Glutamatergic neuron (in vitro differentiated cells): ENCODE data around the gene OLFM1. TPM values are rescaled to one million over a fixed set of nuclear protein-coding genes. Genes with fewer than 3 reads are reported as not detected.
A peak's percentile ranks its signal among the peaks of the same experiment; 100 is the strongest.

ENCODE experiments used
- DNase-seq: peaks from one replicate; pipeline ENCODE4 v3.0.0; 2022
- H3K27ac Mint-ChIP-seq: one replicate; pipeline ENCODE4 v1.8.0; 2020; ENCODE audit warnings: mild to moderate bottlenecking, mixed read lengths, inconsistent platforms; ENCODE audit not compliant: unreplicated experiment
- H3K27me3 Mint-ChIP-seq: one replicate; pipeline ENCODE4 v1.8.0; 2020; ENCODE audit warnings: mild to moderate bottlenecking, moderate library complexity, mixed read lengths, inconsistent platforms; ENCODE audit not compliant: unreplicated experiment
- H3K36me3 Mint-ChIP-seq: one replicate; pipeline ENCODE4 v1.8.0; 2020; ENCODE audit warnings: mild to moderate bottlenecking, mixed read lengths, inconsistent platforms; ENCODE audit not compliant: unreplicated experiment
- H3K4me1 Mint-ChIP-seq: one replicate; pipeline ENCODE4 v1.8.0; 2020; ENCODE audit warnings: mild to moderate bottlenecking, low read depth, mixed read lengths, inconsistent platforms; ENCODE audit not compliant: unreplicated experiment
- H3K4me3 Mint-ChIP-seq: one replicate; pipeline ENCODE4 v1.8.0; 2020; ENCODE audit warnings: mild to moderate bottlenecking, mixed read lengths, inconsistent platforms; ENCODE audit not compliant: unreplicated experiment
- H3K9me3 Mint-ChIP-seq: one replicate; pipeline ENCODE4 v1.8.0; 2020; ENCODE audit warnings: mild to moderate bottlenecking, moderate library complexity, mixed read lengths, inconsistent platforms; ENCODE audit not compliant: unreplicated experiment
- total RNA-seq: library from RNA; stranded (reverse); fragmentation: NEBNext Ultra II Directional; extraction: Animal tissue kit (Norgen Biotek cat#: 25700); gene quantifications from one replicate; pipeline ENCODE4 v1.2.1, GENCODE V29; 2021; ENCODE audit not compliant: unreplicated experiment
- TF ChIP-seq, protein P1 (sequence below): fragments of 200-600 bp; sonication (generic); IDR thresholded peaks from one replicate; pipeline ENCODE4 v1.5.0; 2021; ENCODE audit not compliant: partially characterized antibody, unreplicated experiment

The OLFM1 gene
- total RNA-seq, 1 donor from 2014 or later = 387 TPM

- TF ChIP-seq, protein P1, sequence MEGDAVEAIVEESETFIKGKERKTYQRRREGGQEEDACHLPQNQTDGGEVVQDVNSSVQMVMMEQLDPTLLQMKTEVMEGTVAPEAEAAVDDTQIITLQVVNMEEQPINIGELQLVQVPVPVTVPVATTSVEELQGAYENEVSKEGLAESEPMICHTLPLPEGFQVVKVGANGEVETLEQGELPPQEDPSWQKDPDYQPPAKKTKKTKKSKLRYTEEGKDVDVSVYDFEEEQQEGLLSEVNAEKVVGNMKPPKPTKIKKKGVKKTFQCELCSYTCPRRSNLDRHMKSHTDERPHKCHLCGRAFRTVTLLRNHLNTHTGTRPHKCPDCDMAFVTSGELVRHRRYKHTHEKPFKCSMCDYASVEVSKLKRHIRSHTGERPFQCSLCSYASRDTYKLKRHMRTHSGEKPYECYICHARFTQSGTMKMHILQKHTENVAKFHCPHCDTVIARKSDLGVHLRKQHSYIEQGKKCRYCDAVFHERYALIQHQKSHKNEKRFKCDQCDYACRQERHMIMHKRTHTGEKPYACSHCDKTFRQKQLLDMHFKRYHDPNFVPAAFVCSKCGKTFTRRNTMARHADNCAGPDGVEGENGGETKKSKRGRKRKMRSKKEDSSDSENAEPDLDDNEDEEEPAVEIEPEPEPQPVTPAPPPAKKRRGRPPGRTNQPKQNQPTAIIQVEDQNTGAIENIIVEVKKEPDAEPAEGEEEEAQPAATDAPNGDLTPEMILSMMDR = no peak
- no peak for DNase-seq
- Mint-ChIP-seq H3K4me1 (peaks cover 29% of the 10 kb centered on the region), H3K27ac (no peak overlapping the region), H3K27me3 (peaks cover 11% of the 10 kb centered on the region), H3K9me3 (peaks cover 12% of the 10 kb centered on the region), H3K4me3 (no peak overlapping the region), H3K36me3 (peaks cover 10% of the 10 kb centered on the region)
Observed at GRCh38 chr9:135141183-135141774, 53.8 kb downstream of the OLFM1 start.

DNA sequence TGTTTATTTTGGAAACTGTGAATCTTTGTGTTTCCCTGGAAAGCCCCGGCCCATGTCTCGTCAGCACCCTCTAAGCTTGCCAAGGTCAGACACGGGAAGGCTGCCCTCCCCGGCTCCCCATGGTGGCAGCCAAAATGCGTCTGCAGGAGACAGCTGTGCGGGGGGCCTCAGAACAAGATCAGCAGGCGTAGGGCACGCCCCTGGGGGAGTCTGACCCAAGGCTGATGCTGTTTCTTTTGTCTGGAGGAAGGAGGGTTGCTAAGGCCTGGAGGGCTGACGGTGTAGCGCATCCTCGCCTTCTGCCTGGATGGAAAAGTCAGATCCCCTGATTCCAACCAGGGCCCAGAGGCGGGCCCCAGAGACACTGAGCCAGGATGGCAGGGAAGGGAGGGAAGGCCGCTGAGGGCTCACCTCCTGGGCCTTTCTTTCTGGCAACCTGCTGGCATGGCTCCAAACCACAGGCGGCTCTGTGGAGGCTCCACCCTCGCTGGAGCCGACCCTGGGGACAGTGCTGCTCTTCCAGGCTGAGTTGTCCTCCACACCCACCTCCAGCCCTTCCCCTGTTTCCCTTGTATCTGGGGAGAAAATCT is 57.2 kb downstream of the OLFM1 start:
- Mint-ChIP-seq H3K27ac (peak overlapping the region; percentile 74), H3K4me1 (peaks cover 28% of the 10 kb centered on the region), H3K9me3 (peaks cover 9% of the 10 kb centered on the region), H3K36me3 (no peaks in the 10 kb centered on the region), H3K4me3 (peak overlapping the region; percentile 48), H3K27me3 (peaks cover 12% of the 10 kb centered on the region)
- TF ChIP-seq, protein P1 = no peak
- no peak for DNase-seq

GRCh38 chr9:135145312-135145711 is 57.8 kb downstream of the OLFM1 start:
- no peaks in the 10 kb centered on the region for H3K36me3 Mint-ChIP-seq
- TF ChIP-seq, protein P1 = no peak
- peaks cover 12% of the 10 kb centered on the region for H3K27me3 Mint-ChIP-seq
- peak overlapping the region; percentile 48 for H3K4me3 Mint-ChIP-seq
- peaks cover 28% of the 10 kb centered on the region for H3K4me1 Mint-ChIP-seq
- DNase-seq = no peak
- peak overlapping the region; percentile 74 for H3K27ac Mint-ChIP-seq
- peaks cover 10% of the 10 kb centered on the region for H3K9me3 Mint-ChIP-seq

DNA sequence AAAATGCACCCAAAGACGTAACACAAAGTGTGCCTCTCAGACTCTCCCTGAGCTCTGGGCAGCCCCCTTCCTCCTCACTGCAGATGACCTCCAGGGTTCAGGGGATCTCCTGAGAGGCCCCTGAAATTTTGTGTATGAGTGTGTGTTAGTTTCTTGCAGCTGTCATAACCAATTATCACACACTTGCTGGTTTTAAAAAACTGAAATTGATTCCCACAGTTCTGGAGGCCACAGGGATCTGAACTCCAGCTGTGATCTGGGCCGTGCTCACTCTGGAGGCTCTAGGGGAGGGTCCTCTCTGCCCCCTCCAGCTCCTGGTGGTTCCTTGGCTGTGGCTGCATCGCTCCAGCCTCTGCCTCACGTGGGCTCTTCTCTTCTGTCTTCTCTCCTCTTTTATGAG is 58.8 kb downstream of the OLFM1 start:
- H3K4me3 Mint-ChIP-seq = no peak overlapping the region
- TF ChIP-seq, protein P1 = no peak
- H3K27ac Mint-ChIP-seq = peak overlapping the region; percentile 2
- H3K9me3 Mint-ChIP-seq = peaks cover 10% of the 10 kb centered on the region
- peaks cover 28% of the 10 kb centered on the region for H3K4me1 Mint-ChIP-seq
- H3K27me3 Mint-ChIP-seq = peaks cover 12% of the 10 kb centered on the region
- no peaks in the 10 kb centered on the region for H3K36me3 Mint-ChIP-seq
- DNase-seq = no peak

DNA sequence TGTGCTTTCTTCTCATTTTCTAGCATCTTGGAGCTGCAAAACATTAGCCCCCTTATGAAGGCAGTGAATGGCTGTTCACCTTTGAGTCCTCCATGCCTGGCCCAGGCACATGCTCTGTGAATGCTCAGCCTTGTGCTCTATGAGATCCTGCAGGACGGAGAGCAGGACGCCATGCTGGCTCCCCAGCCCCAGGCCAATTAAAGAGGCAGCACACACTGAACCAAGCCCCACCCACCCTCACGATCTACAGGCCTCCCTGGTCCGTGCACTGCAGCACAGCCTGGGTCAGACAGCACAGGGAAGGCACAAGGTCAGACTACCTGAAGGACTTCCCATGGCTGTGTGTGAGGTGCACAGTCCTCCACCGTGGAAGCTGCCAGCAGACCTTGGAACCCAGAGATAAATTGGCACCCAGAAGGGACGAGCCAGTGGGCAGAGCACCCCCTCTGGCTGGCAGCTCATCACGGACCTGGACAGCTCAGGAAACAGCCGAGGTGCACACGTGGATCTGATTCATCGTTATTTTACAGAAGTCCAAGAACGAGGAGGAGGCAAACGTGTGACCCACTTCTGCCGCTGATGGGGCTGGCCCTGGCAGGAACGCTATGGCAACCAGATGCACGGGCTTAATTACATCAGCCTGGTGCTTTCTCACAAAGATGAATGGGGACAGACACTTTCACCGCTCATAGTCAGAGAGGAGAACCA is 59.5 kb downstream of the OLFM1 start:
- peak overlapping the region; percentile 2 for H3K27ac Mint-ChIP-seq
- no peaks in the 10 kb centered on the region for H3K36me3 Mint-ChIP-seq
- TF ChIP-seq, protein P1 = no peak
- no peak for DNase-seq
- peaks cover 10% of the 10 kb centered on the region for H3K9me3 Mint-ChIP-seq
- peak overlapping the region; percentile 25 for H3K4me3 Mint-ChIP-seq
- peaks cover 28% of the 10 kb centered on the region for H3K4me1 Mint-ChIP-seq
- H3K27me3 Mint-ChIP-seq = peaks cover 12% of the 10 kb centered on the region
